HepG2 (cell line): ENCODE measurements around the gene MRPL28. TPM values are rescaled to one million over a fixed set of nuclear protein-coding genes. Genes with fewer than 3 reads are reported as not detected.

Experiments
- GPBP1L1 ChIP-seq: sonication (generic); formaldehyde crosslinking; IDR thresholded peaks from 2 replicates; pipeline ENCODE4 v1.5.0; 2020; ENCODE audit warnings: mild to moderate bottlenecking, missing genetic modification reagents
- HMGXB3 ChIP-seq: sonication (generic); formaldehyde crosslinking; IDR thresholded peaks from 2 replicates; pipeline ENCODE4 v1.4.0; 2020; ENCODE audit warnings: missing genetic modification reagents, borderline replicate concordance
- NONO ChIP-seq, 2 experiments: fragments of 450-650 bp in 1 of 2; sonication (generic) in 1 of 2; formaldehyde crosslinking in 1 of 2; IDR thresholded peaks in 1 of 2; conservative IDR thresholded peaks in 1 of 2; 2 replicates each; pipeline versions ENCODE4 v1.6.1 to v1.8.0; 2017 to 2022; ENCODE audit warnings: mild to moderate bottlenecking in 1 of 2, missing genetic modification reagents in 1 of 2, moderate library complexity in 1 of 2
- PAXIP1 ChIP-seq: sonication (generic); formaldehyde crosslinking; conservative IDR thresholded peaks from 2 replicates; pipeline ENCODE4 v1.4.0; 2020; ENCODE audit warnings: mild to moderate bottlenecking, missing genetic modification reagents, moderate library complexity
- RAD21 ChIP-seq: fragments of 450-650 bp; formaldehyde crosslinking; IDR thresholded peaks from 2 replicates; pipeline ENCODE4 v1.5.0; 2020; ENCODE audit warnings: mild to moderate bottlenecking
- STAT6 ChIP-seq: sonication (generic); formaldehyde crosslinking; IDR thresholded peaks from 2 replicates; pipeline ENCODE4 v1.4.0; 2020; ENCODE audit warnings: missing genetic modification reagents, mild to moderate bottlenecking, borderline replicate concordance
- THAP11 ChIP-seq: IDR thresholded peaks from 2 replicates; pipeline ENCODE4 v1.6.1; 2016; ENCODE audit warnings: missing biosample characterization, missing genetic modification reagents
- THRA ChIP-seq: sonication (generic); formaldehyde crosslinking; IDR thresholded peaks from 2 replicates; pipeline ENCODE4 v1.4.0; 2020; ENCODE audit warnings: missing genetic modification reagents, borderline replicate concordance
- XBP1 ChIP-seq: sonication (generic); formaldehyde crosslinking; IDR thresholded peaks from 2 replicates; pipeline ENCODE4 v1.5.0; 2020; ENCODE audit warnings: missing genetic modification reagents
- ZNF33B ChIP-seq: sonication (generic); formaldehyde crosslinking; IDR thresholded peaks from 2 replicates; pipeline ENCODE4 v1.5.1; 2020; ENCODE audit warnings: mild to moderate bottlenecking, missing genetic modification reagents
- ZNF557 ChIP-seq: sonication (generic); formaldehyde crosslinking; IDR thresholded peaks from 2 replicates; pipeline ENCODE4 v1.4.0; 2020; ENCODE audit warnings: missing genetic modification reagents
- ZNF619 ChIP-seq: sonication (generic); formaldehyde crosslinking; IDR thresholded peaks from 2 replicates; pipeline ENCODE4 v1.4.0; 2020; ENCODE audit warnings: mild to moderate bottlenecking, missing genetic modification reagents
- ZNF781 ChIP-seq: sonication (generic); formaldehyde crosslinking; IDR thresholded peaks from 2 replicates; pipeline ENCODE4 v1.5.1; 2020; ENCODE audit warnings: borderline replicate concordance, mild to moderate bottlenecking, missing genetic modification reagents; ENCODE audit errors: not compliant biosample characterization
- ZSCAN9 ChIP-seq: IDR thresholded peaks from 2 replicates; pipeline ENCODE4 v1.6.1; 2016; ENCODE audit warnings: borderline replicate concordance
- polyA plus RNA-seq, 8 experiments: library from polyadenylated mRNA; depleted of rRNA in 3 of 8; stranded (reverse) in 7 of 8; unstranded in 1 of 8; fragments of >200 nt; fragmentation: Illumina TruSeq in 4 of 8; extraction: Trizol in 4 of 8; gene quantifications; 2 replicates each; pipeline versions ENCODE4 v1.2.1 to v1.2.3, GENCODE V29; 2011 to 2016; ENCODE audit warnings: low read depth in 4 of 8, missing spikeins in 1 of 8, mixed read lengths in 1 of 8; ENCODE audit not compliant: insufficient read depth in 1 of 8
- total RNA-seq, 5 experiments: library from RNA; depleted of rRNA; stranded (reverse); fragments of >200 nt; fragmentation: Illumina TruSeq; extraction: Trizol; gene quantifications; 2 replicates each; pipeline ENCODE4 v1.2.3, GENCODE V29; 2016; ENCODE audit warnings: low read depth in 1 of 5

Gene MRPL28
- total and polyA plus RNA-seq, 2 of the 13 experiments (the other 11 are each of a cell fraction or from before 2014, with no cell fraction given) = 114 to 135 TPM

- TF ChIP-seq ZSCAN9 (no peak), ZNF33B (CRISPR knock-in tag) (no peak), ZNF781 (no peak), ZNF557 (CRISPR knock-in tag) (peak; percentile 67; the same call in 1 of the 2 replicates), RAD21 (CRISPR knock-in tag) (peak; percentile 96), NONO (IDR thresholded peaks at IDR 0.05) (no peak), NONO (CRISPR knock-in tag; conservative IDR thresholded peaks at IDR 0.05) (peak; percentile 86), GPBP1L1 (CRISPR knock-in tag) (no peak), ZNF619 (CRISPR knock-in tag) (0 out of 2 replicates have a peak, but pooled peaks have one; percentile 21), PAXIP1 (CRISPR knock-in tag) (peak; percentile 88), THRA (peak; percentile 51; the same call in 1 of the 2 replicates), STAT6 (CRISPR knock-in tag) (no peak), THAP11 (CRISPR knock-in tag) (peak; percentile 67; the same call in 1 of the 2 replicates), HMGXB3 (CRISPR knock-in tag) (no peak), XBP1 (CRISPR knock-in tag) (no peak)
Observed at GRCh38 chr16:361872-362701, 8.3 kb downstream of the MRPL28 start (continued).
